Kidney (tissue), 14 donors: Measurements from ENCODE around the gene PDHX. TPM values are rescaled to one million over a fixed set of nuclear protein-coding genes. Genes with fewer than 3 reads are reported as not detected.

Source experiments
- DNase-seq, 5 donors: peaks; one replicate each; pipeline ENCODE4 v3.0.0-alpha.2; 2013 to 2020
- FAIRE-seq: peaks from 2 replicates; lab custom pipeline; 2012; peaks lifted over from hg19 to GRCh38; lab: Jason Lieb, UNC
- H3K27ac ChIP-seq, 2 donors: one replicate each; pipeline ENCODE4 v1.7.0; 2013; ENCODE audit warnings: low read depth in 2 of 2, low read length in 2 of 2, inconsistent platforms in 1 of 2
- H3K27me3 ChIP-seq: one replicate; pipeline ENCODE4 v1.7.1; 2013; ENCODE audit warnings: low read length, inconsistent platforms; ENCODE audit not compliant: control insufficient read depth, insufficient read depth
- H3K36me3 ChIP-seq, 3 donors: one replicate each; pipeline versions ENCODE4 v1.7.0 to v1.7.1; 2013; ENCODE audit warnings: low read length in 3 of 3, control low read depth in 1 of 3, inconsistent platforms in 1 of 3; ENCODE audit not compliant: insufficient read depth in 3 of 3, control insufficient read depth in 2 of 3
- H3K4me1 ChIP-seq, 3 donors: one replicate each; pipeline versions ENCODE4 v1.7.0 to v1.7.1; 2013; ENCODE audit warnings: low read length in 3 of 3, inconsistent platforms in 1 of 3, low read depth in 1 of 3; ENCODE audit not compliant: control insufficient read depth in 2 of 3, insufficient read depth in 2 of 3
- H3K4me3 ChIP-seq, 3 donors: one replicate each; pipeline versions ENCODE4 v1.7.0 to v1.8.1; 2013; ENCODE audit warnings: low read length in 3 of 3, control low read depth in 1 of 3, inconsistent platforms in 1 of 3
- H3K9ac ChIP-seq, 3 donors: one replicate each; pipeline versions ENCODE4 v1.7.0 to v1.7.1; 2013; ENCODE audit warnings: low read length in 3 of 3, control low read depth in 1 of 3, inconsistent platforms in 1 of 3
- H3K9me3 ChIP-seq, 3 donors: one replicate each; pipeline versions ENCODE4 v1.7.0 to v1.7.1; 2013; ENCODE audit warnings: low read length in 3 of 3, control low read depth in 1 of 3, inconsistent platforms in 1 of 3; ENCODE audit not compliant: control insufficient read depth in 2 of 3, insufficient read depth in 1 of 3
- intact Hi-C: fragments of 100-400 bp; cut with DNase I; formaldehyde crosslinking; loops from one replicate; pipeline ENCODE4 v1.11.1; 2022
- polyA plus RNA-seq: library from polyadenylated mRNA; stranded (reverse); fragments of 350-450 nt; fragmentation: Illumina TruSeq; extraction: RNeasy Lipid Tissue Mini Kit (QIAGEN cat#74804); gene quantifications from one replicate; pipeline ENCODE4 v1.2.3, GENCODE V29; 2014; ENCODE audit warnings: low read depth, low replicate concordance; ENCODE audit not compliant: insufficient read depth
- total RNA-seq: library from RNA; stranded (reverse); fragmentation: NEBNext Ultra II Directional; extraction: Animal tissue kit (Norgen Biotek cat#: 25700); gene quantifications from one replicate; pipeline ENCODE4 v1.2.1, GENCODE V29; 2021
- TF ChIP-seq, protein P1 (sequence below): IDR thresholded peaks from 3 replicates; pipeline ENCODE4 v1.5.1; 2012; ENCODE audit warnings: mild to moderate bottlenecking, moderate library complexity, borderline replicate concordance; ENCODE audit not compliant: insufficient read depth; ENCODE audit errors: extremely low read depth
- donor health status: control.
- donor health status: control.
- donor health status: control.
- donor health status: control.
- donor health status: control.
- donor health status: DM: yes; HTN: yes; CAD: no.
- donor health status: Normal renal cell carcinoma (clear cell type).

The PDHX gene
- total and polyA plus RNA-seq, 2 donors from 2014 or later = 29.6 to 32.6 TPM

- Histone ChIP-seq H3K36me3 (no peaks in the 10 kb centered on the region), H3K4me3 (no peak overlapping the region), H3K27ac (no peak overlapping the region), H3K4me1 (no peaks in the 10 kb centered on the region), H3K27me3 (no peaks in the 10 kb centered on the region), H3K9ac (no peak overlapping the region), H3K9me3 (no peaks in the 10 kb centered on the region)
- TF ChIP-seq, protein P1, sequence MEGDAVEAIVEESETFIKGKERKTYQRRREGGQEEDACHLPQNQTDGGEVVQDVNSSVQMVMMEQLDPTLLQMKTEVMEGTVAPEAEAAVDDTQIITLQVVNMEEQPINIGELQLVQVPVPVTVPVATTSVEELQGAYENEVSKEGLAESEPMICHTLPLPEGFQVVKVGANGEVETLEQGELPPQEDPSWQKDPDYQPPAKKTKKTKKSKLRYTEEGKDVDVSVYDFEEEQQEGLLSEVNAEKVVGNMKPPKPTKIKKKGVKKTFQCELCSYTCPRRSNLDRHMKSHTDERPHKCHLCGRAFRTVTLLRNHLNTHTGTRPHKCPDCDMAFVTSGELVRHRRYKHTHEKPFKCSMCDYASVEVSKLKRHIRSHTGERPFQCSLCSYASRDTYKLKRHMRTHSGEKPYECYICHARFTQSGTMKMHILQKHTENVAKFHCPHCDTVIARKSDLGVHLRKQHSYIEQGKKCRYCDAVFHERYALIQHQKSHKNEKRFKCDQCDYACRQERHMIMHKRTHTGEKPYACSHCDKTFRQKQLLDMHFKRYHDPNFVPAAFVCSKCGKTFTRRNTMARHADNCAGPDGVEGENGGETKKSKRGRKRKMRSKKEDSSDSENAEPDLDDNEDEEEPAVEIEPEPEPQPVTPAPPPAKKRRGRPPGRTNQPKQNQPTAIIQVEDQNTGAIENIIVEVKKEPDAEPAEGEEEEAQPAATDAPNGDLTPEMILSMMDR = no peak
- FAIRE-seq (no peak), DNase-seq (no peak)
- intact Hi-C loops = no loop called here
These were observed 118.0 kb downstream of the PDHX start for GRCh38 chr11:35034401-35034800.

DNA sequence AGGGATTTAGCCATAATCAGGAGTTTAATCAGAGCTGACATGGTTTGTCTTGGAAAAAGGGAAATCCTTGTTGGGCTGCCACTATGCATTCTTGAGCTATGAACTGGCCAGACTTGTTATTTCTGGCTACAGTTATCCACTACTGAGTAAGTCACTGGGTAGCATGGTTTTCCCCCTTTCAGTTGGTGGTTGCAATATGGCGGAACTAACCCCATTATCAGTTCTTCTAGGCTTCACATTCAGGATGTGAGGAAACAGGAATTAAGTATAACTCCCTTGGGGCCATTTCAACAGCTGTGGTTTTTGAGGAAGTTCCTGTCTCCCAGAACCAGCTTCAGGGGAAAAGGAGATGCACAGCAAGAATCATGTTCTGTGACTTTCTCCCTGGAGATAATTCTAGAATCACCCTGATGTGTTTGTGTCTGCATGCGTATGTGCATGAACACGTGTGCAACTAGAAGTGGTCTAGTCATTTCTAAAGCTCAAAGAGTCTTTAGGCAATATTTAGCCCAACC lies 119.5 kb downstream of the PDHX start:
- no peaks in the 10 kb centered on the region for H3K36me3 ChIP-seq
- DNase-seq = peak in 1 of 5 donors; percentile 18
- no peaks in the 10 kb centered on the region for H3K9me3 ChIP-seq
- TF ChIP-seq, protein P1 = no peak
- no peak for FAIRE-seq
- no peak overlapping the region for H3K27ac ChIP-seq
- H3K27me3 ChIP-seq = no peaks in the 10 kb centered on the region
- no peaks in the 10 kb centered on the region for H3K4me1 ChIP-seq
- intact Hi-C loops = no loop called here
- H3K9ac ChIP-seq = no peak overlapping the region
- H3K4me3 ChIP-seq = no peak overlapping the region

- no peak for FAIRE-seq
These were observed 120.2 kb downstream of the PDHX start for GRCh38 chr11:35036639-35037038.

More at GRCh38 chr11:35036639-35037038, 120.2 kb downstream of the PDHX start:
- Histone ChIP-seq H3K36me3 (no peaks in the 10 kb centered on the region), H3K9ac (no peak overlapping the region), H3K4me3 (no peak overlapping the region), H3K4me1 (no peaks in the 10 kb centered on the region), H3K27me3 (no peaks in the 10 kb centered on the region), H3K9me3 (no peaks in the 10 kb centered on the region), H3K27ac (no peak overlapping the region)
- TF ChIP-seq, protein P1 = no peak
- no peak for DNase-seq
- intact Hi-C loops = no loop called here
